RWPE2 (cell line): ENCODE data around the gene ITGA8.
"Not testable (repeated sequence)": the region's sequence is repeated elsewhere in the genome, so short reads cannot be mapped to it uniquely, and the experiment has no call there.

ENCODE experiments used
- ATAC-seq: fragments of 200-7000 bp; cut with Tn5 transposase; 3 replicates; pipeline ENCODE4 v1.9.1; 2021; ENCODE audit warnings: low read depth
- DNase-seq: peaks from one replicate; pipeline ENCODE4 v3.0.0-alpha.2; 2020; ENCODE audit warnings: low spot score
- H3K27ac ChIP-seq: fragments of 450-650 bp; 2 replicates; pipeline ENCODE4 v1.5.1; 2017; ENCODE audit warnings: mild to moderate bottlenecking; ENCODE audit not compliant: poor library complexity, severe bottlenecking
- H3K27me3 ChIP-seq: fragments of 250-450 bp; sonication (Bioruptor Pico); 2 replicates; pipeline ENCODE4 v1.5.1; 2021; ENCODE audit warnings: mild to moderate bottlenecking, moderate library complexity; ENCODE audit not compliant: insufficient read depth, poor library complexity, severe bottlenecking
- H3K36me3 ChIP-seq: fragments of 250-450 bp; sonication (Bioruptor Pico); 2 replicates; pipeline ENCODE4 v1.5.1; 2020; ENCODE audit warnings: low read depth, mild to moderate bottlenecking, moderate library complexity
- H3K4me1 ChIP-seq: fragments of 250-450 bp; sonication (Bioruptor Pico); 2 replicates; pipeline ENCODE4 v1.5.1; 2021; ENCODE audit warnings: mild to moderate bottlenecking, moderate library complexity; ENCODE audit not compliant: insufficient read depth, poor library complexity, severe bottlenecking
- H3K4me3 ChIP-seq: fragments of 250-450 bp; sonication (Bioruptor Pico); 2 replicates; pipeline ENCODE4 v1.5.1; 2021; ENCODE audit warnings: mild to moderate bottlenecking, moderate library complexity; ENCODE audit not compliant: severe bottlenecking
- H3K9me3 ChIP-seq: fragments of 250-450 bp; sonication (Bioruptor Pico); 2 replicates; pipeline ENCODE4 v1.5.1; 2021; ENCODE audit warnings: mild to moderate bottlenecking, moderate library complexity; ENCODE audit not compliant: severe bottlenecking
- TF ChIP-seq, protein P1 (sequence below): fragments of 450-650 bp; IDR thresholded peaks from one replicate; pipeline ENCODE4 v1.5.1; 2017; ENCODE audit warnings: mild to moderate bottlenecking, moderate library complexity; ENCODE audit not compliant: poor library complexity, severe bottlenecking

Gene ITGA8

DNA sequence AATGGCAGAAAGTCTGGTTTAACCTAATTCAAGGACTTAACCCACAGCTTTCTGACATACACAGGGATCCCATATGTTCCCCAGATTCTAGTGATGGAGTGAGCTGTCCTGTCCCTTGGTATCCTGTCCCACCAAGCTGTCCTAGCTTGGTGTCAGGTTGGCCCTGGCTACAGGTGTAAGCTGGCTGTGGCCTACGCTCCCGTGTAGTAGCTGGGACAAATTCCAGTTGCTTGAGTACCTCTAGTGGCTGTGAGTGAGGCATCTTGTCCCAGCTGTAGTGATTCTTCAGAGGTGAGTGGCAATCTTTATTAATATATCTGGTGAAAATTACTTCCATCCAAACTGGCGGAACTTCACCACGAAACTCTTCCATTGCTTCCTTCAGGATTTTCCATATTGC is 243.4 kb downstream of the ITGA8 start:
- no peak overlapping the region for H3K27ac ChIP-seq
- H3K27me3 ChIP-seq: peaks cover 15% of the 10 kb centered on the region
- no peak for DNase-seq
- H3K9me3 ChIP-seq: no peaks in the 10 kb centered on the region
- H3K4me3 ChIP-seq: no peak overlapping the region
- H3K36me3 ChIP-seq: no peaks in the 10 kb centered on the region
- no peak for ATAC-seq
- TF ChIP-seq, protein P1, sequence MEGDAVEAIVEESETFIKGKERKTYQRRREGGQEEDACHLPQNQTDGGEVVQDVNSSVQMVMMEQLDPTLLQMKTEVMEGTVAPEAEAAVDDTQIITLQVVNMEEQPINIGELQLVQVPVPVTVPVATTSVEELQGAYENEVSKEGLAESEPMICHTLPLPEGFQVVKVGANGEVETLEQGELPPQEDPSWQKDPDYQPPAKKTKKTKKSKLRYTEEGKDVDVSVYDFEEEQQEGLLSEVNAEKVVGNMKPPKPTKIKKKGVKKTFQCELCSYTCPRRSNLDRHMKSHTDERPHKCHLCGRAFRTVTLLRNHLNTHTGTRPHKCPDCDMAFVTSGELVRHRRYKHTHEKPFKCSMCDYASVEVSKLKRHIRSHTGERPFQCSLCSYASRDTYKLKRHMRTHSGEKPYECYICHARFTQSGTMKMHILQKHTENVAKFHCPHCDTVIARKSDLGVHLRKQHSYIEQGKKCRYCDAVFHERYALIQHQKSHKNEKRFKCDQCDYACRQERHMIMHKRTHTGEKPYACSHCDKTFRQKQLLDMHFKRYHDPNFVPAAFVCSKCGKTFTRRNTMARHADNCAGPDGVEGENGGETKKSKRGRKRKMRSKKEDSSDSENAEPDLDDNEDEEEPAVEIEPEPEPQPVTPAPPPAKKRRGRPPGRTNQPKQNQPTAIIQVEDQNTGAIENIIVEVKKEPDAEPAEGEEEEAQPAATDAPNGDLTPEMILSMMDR: no peak
- no peaks in the 10 kb centered on the region for H3K4me1 ChIP-seq

DNA sequence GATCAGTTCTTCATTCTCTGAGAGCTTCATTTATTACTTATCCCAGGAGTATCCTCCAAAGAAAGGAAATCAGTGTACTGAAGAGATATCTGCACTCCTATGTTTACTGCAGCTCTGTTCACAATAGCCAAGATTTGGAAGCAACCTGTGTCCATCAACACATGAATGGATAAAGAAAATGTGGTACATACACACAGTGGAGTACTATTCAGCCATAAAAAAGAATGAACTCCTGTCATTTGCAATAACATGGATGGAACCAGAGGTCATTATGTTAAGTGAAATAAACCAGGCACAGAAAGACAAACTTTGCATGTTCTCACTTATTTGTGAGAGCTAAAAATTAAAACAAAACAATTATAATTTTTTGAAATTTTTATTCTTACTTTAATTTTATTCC is 244.3 kb downstream of the ITGA8 start:
- H3K27ac ChIP-seq, H3K4me3 ChIP-seq, DNase-seq, H3K36me3 ChIP-seq, H3K9me3 ChIP-seq, H3K4me1 ChIP-seq, ATAC-seq: not testable (repeated sequence)
- H3K27me3 ChIP-seq: peaks cover 20% of the 10 kb centered on the region

DNA sequence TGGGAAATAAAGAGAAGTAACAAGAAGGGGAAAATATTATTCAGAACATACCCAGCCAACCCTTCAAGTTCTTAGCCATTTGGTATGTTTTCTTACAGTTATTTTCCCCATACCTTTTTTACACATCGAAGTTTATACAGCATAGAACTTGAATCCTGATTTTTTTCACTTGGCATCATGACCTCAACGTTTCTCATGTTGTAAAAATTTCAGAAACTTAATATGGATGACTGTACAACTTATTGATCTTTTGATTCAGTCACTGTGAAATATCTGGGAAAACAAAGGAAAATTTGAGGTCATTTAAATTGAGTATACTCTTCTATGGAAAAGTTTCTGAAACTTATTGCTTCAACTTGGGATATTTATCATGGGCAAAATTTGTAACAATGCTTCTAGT is 245.1 kb downstream of the ITGA8 start:
- H3K27me3 ChIP-seq: peaks cover 20% of the 10 kb centered on the region
- no peaks in the 10 kb centered on the region for H3K36me3 ChIP-seq
- no peaks in the 10 kb centered on the region for H3K9me3 ChIP-seq
- no peak for DNase-seq
- no peak overlapping the region for H3K27ac ChIP-seq
- H3K4me3 ChIP-seq: no peak overlapping the region
- no peak for ATAC-seq
- H3K4me1 ChIP-seq: no peaks in the 10 kb centered on the region
- TF ChIP-seq, protein P1: no peak

DNA sequence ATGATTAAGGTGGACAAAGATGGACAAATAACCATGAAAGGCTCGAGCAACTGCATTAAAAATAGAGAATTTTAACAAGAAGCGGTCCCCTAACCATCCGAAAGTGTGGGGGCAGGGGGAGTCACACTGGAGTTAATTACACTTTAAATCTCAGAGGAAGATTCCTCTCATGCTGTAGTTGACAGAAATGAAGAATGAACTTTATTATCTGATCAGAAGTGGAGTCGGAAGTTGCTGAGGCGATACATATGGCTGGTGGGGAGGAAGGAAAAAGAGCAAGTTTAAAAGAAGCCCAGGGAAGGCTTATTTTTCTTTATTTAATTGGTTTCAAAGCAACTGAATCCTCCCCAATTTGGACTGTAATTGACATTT is 246.3 kb downstream of the ITGA8 start:
- Histone ChIP-seq H3K27ac (no peak overlapping the region), H3K27me3 (peaks cover 16% of the 10 kb centered on the region), H3K4me3 (no peak overlapping the region), H3K4me1 (no peaks in the 10 kb centered on the region), H3K9me3 (no peaks in the 10 kb centered on the region), H3K36me3 (no peaks in the 10 kb centered on the region)
- TF ChIP-seq, protein P1: no peak
- ATAC-seq (no peak), DNase-seq (no peak)

DNA sequence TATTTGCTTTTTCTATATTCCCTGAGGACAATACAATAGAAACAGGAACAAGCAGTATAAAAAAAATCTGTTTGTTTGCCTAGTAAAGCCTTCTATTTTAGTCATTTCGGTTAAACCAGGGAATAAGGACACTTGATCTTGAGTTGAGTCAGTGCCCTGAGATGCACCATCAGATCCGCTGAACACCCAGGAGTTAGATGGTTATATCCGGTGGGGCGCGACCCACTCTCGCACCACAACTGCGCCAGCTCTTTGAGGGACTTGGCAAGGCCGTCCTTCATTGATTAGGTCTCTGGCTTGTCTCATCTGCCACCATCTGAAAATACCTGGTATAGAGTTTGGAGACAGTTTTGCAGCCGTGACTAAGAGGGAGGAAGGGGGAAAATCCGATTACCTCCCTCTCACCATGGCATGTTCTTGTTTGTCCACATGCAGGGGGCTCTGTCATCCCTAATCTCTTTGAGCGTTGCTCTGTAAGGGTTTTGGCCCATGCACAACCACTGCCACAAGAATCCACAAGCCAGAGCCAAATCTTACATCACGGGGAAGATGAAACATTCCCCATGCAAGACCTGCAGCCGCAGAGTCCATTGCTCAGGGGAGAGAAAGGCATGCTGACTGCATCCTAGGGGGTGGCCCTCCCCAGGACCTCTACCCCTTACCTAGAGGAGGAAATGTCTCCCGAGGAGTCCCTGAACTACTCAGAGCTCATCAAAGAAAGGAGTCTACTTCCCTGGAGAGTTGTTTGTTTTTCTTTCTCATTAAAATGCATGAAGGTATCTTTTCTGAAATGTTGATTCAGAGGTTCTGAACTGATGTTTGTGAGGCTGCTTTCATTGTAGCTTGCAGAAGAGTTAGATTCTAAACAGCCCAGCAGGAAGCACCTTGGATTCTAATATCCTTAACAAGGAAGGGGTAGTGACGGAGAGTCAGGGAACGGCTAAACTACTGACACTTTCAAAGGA is 247.0 kb downstream of the ITGA8 start:
- no peaks in the 10 kb centered on the region for H3K36me3 ChIP-seq
- peaks cover 16% of the 10 kb centered on the region for H3K27me3 ChIP-seq
- no peaks in the 10 kb centered on the region for H3K9me3 ChIP-seq
- ATAC-seq (no peak; the same call in 2 of the 3 replicates), DNase-seq (no peak)
- no peak overlapping the region for H3K27ac ChIP-seq
- no peak overlapping the region for H3K4me3 ChIP-seq
- no peaks in the 10 kb centered on the region for H3K4me1 ChIP-seq
- TF ChIP-seq, protein P1: no peak
